ENCODE measurements around the gene PPM1N.

- TF ChIP-seq CTCF (IDR thresholded peaks at IDR 0.05), result no peak
- TF ChIP-seq ZFX (IDR thresholded peaks at IDR 0.05; ENCODE audit: borderline replicate concordance), result no peak
Observed at GRCh38 chr19:45467456-45468158, 30.6 kb upstream of the PPM1N start, which contains the start of gene FOSB.
